Activated B cell treated with CpG ODN at 0.5 μM for 24 hours (primary cell): Measurements from ENCODE around the gene SNX20. TPM values are rescaled to one million over a fixed set of nuclear protein-coding genes. Genes with fewer than 3 reads are reported as not detected.

ENCODE experiments used
- ATAC-seq: fragments of 200-7000 bp; cut with Tn5 transposase; one replicate; pipeline ENCODE4 v1.10.0; 2021; ENCODE audit warnings: low read depth, mild to moderate bottlenecking, moderate library complexity
- CTCF ChIA-PET: fragments of 350-600 bp; sonication (Branson Sonifier 250); formaldehyde crosslinking; loops from one replicate; lab custom pipeline; 2021; ENCODE audit warnings: antibody characterized with exemption; lab: Charles Lee
- POLR2A ChIA-PET: fragments of 350-600 bp; sonication (Branson Sonifier 250); formaldehyde crosslinking; loops from one replicate; lab custom pipeline; 2021; ENCODE audit warnings: antibody characterized with exemption; lab: Charles Lee
- DNase-seq: peaks from one replicate; pipeline ENCODE4 v3.0.0; 2022
- H3K27ac Mint-ChIP-seq: one replicate; pipeline ENCODE4 v1.8.0; 2020; ENCODE audit warnings: mixed read lengths
- H3K27me3 Mint-ChIP-seq: one replicate; pipeline ENCODE4 v1.8.0; 2021; ENCODE audit warnings: mixed read lengths
- H3K36me3 Mint-ChIP-seq: one replicate; pipeline ENCODE4 v1.8.0; 2021; ENCODE audit warnings: low read depth, mixed read lengths
- H3K4me1 Mint-ChIP-seq: one replicate; pipeline ENCODE4 v1.8.0; 2021; ENCODE audit warnings: mixed read lengths
- H3K4me3 Mint-ChIP-seq: one replicate; pipeline ENCODE4 v1.8.0; 2020; ENCODE audit warnings: mild to moderate bottlenecking, mixed read lengths
- H3K9me3 Mint-ChIP-seq: one replicate; pipeline ENCODE4 v1.8.0; 2020; ENCODE audit warnings: mixed read lengths
- CTCF ChIP-seq: fragments of 200-600 bp; IDR thresholded peaks from one replicate; pipeline ENCODE4 v1.8.0; 2022; ENCODE audit warnings: antibody characterized with exemption, mild to moderate bottlenecking
- intact Hi-C: fragments of 100-400 bp; cut with micrococcal nuclease; formaldehyde crosslinking; loops from one replicate; pipeline ENCODE4 v1.15.1; 2024
- total RNA-seq: library from RNA; stranded (reverse); gene quantifications from 2 replicates; pipeline ENCODE4 v1.2.3, GENCODE V29; 2022

SNX20 gene
- total RNA-seq, 1 donor from 2014 or later = 33.1 TPM

- H3K27ac Mint-ChIP-seq = no peak overlapping the region
- no peak overlapping the region for H3K4me3 Mint-ChIP-seq
- TF ChIP-seq CTCF = no peak
- peaks cover 37% of the 10 kb centered on the region for H3K4me1 Mint-ChIP-seq
- ATAC-seq = no peak
- no peak for DNase-seq
- intact Hi-C loops = no loop called here
- ChIA-PET CTCF (no interaction called here), POLR2A (no interaction called here)
- H3K27me3 Mint-ChIP-seq = peaks cover 4% of the 10 kb centered on the region
- H3K9me3 Mint-ChIP-seq = no peaks in the 10 kb centered on the region
- no peaks in the 10 kb centered on the region for H3K36me3 Mint-ChIP-seq
Observed at GRCh38 chr16:50690177-50690576, 9.1 kb upstream of the SNX20 start.

- Mint-ChIP-seq H3K36me3 (no peaks in the 10 kb centered on the region), H3K9me3 (no peaks in the 10 kb centered on the region), H3K4me3 (no peak overlapping the region), H3K27ac (no peak overlapping the region), H3K4me1 (peaks cover 39% of the 10 kb centered on the region), H3K27me3 (peaks cover 3% of the 10 kb centered on the region)
- intact Hi-C loops = no loop called here
- ChIA-PET CTCF (no interaction called here), POLR2A (no interaction called here)
- TF ChIP-seq CTCF = no peak
- no peak for ATAC-seq
- DNase-seq = no peak
Observed at GRCh38 chr16:50688867-50689266, 7.8 kb upstream of the SNX20 start.

- intact Hi-C loops = no loop called here
- H3K27me3 Mint-ChIP-seq = peaks cover 3% of the 10 kb centered on the region
- no peaks in the 10 kb centered on the region for H3K36me3 Mint-ChIP-seq
- H3K27ac Mint-ChIP-seq = no peak overlapping the region
- H3K9me3 Mint-ChIP-seq = no peaks in the 10 kb centered on the region
- no peak for TF ChIP-seq CTCF
- ChIA-PET POLR2A (no interaction called here), CTCF (no interaction called here)
- DNase-seq = no peak
- peaks cover 44% of the 10 kb centered on the region for H3K4me1 Mint-ChIP-seq
- no peak for ATAC-seq
- H3K4me3 Mint-ChIP-seq = no peak overlapping the region
Observed at GRCh38 chr16:50688083-50688482, 7.0 kb upstream of the SNX20 start.

- H3K4me1 Mint-ChIP-seq = peaks cover 57% of the 10 kb centered on the region
- ATAC-seq = no peak
- H3K9me3 Mint-ChIP-seq = no peaks in the 10 kb centered on the region
- CTCF ChIA-PET = interaction anchor here (0.9 kb wide), 1 partner anchor 20 kb away, joined by 3 read pairs; no protein-coding TSS in a partner anchor
- TF ChIP-seq CTCF = no peak
- peaks cover 1% of the 10 kb centered on the region for H3K36me3 Mint-ChIP-seq
- H3K4me3 Mint-ChIP-seq = no peak overlapping the region
- POLR2A ChIA-PET = interaction anchor here (0.7 to 4.0 kb wide), 3 partner anchors 9 to 52 kb away, joined by 3 to 34 read pairs (median 7); no protein-coding TSS in a partner anchor
- H3K27ac Mint-ChIP-seq = peak overlapping the region; percentile 87
- intact Hi-C loops = no loop called here
- no peak for DNase-seq
- H3K27me3 Mint-ChIP-seq = no peaks in the 10 kb centered on the region
Observed at GRCh38 chr16:50685462-50686063, 4.5 kb upstream of the SNX20 start.

GRCh38 chr16:50684823-50685461 lies 3.8 kb upstream of the SNX20 start:
- Mint-ChIP-seq H3K27ac (peak overlapping the region; percentile 87), H3K4me3 (peak overlapping the region; percentile 13), H3K36me3 (peaks cover 1% of the 10 kb centered on the region), H3K4me1 (peaks cover 62% of the 10 kb centered on the region), H3K27me3 (no peaks in the 10 kb centered on the region), H3K9me3 (no peaks in the 10 kb centered on the region)
- no peak for TF ChIP-seq CTCF
- ChIA-PET POLR2A (interaction anchor here (0.6 to 4.0 kb wide), 9 partner anchors 10 to 411 kb away, joined by 3 to 34 read pairs (median 4); partner anchors contain the start of gene CYLD), CTCF (interaction anchor here (0.9 kb wide), 1 partner anchor 19 kb away, joined by 3 read pairs; no protein-coding TSS in a partner anchor)
- intact Hi-C loops = loop anchor here (1.0 to 5.0 kb wide), 5 partner anchors 13 to 533 kb away; partner anchors contain the start of genes NKD1 and TENT4B
- no peak for DNase-seq
- no peak for ATAC-seq
